K562 (cell line): ENCODE data around the gene UPK2. TPM values are rescaled to one million over a fixed set of nuclear protein-coding genes. Genes with fewer than 3 reads are reported as not detected.

Source experiments
- ATAC-seq: fragments of 200-7000 bp; cut with Tn5 transposase; 3 replicates; pipeline ENCODE4 v1.9.1; 2020; ENCODE audit warnings: moderate library complexity
- BruUV-seq: library from RNA; stranded (reverse); fragments of 400-500 nt; replicated peaks from 2 replicates; lab custom pipeline; 2021; lab: Mats Ljungman, UMichigan
- CTCF ChIA-PET: fragments of 300-600 bp; formaldehyde crosslinking; extraction: SDS; loops from one replicate; lab custom pipeline; 2021; ENCODE audit warnings: low intra/inter-chr PET ratio; lab: Yijun Ruan, JAX
- POLR2A ChIA-PET: fragments of 300-600, 350-650 bp; sonication (Branson Sonifier 250); formaldehyde crosslinking; extraction: SDS; loops from one replicate; lab custom pipeline; 2021; ENCODE audit warnings: antibody characterized with exemption, inconsistent platforms; lab: Yijun Ruan, JAX
- DNase-seq, 4 experiments: peaks; one replicate each; pipeline versions ENCODE4 v3.0.0 to v3.0.0-alpha.2; 2011 to 2018; ENCODE audit warnings: low spot score in 3 of 4, mixed read lengths in 3 of 4; ENCODE audit errors: extremely low read depth in 1 of 4
- FAIRE-seq: peaks from 2 replicates; lab custom pipeline; 2011; peaks lifted over from hg19 to GRCh38; lab: Jason Lieb, UNC
- H2AFZ ChIP-seq: 2 replicates; pipeline ENCODE4 v1.6.0; 2011; ENCODE audit warnings: low read depth, low read length, control low read depth, inconsistent platforms
- H3K27ac ChIP-seq: fragments of 200-600 bp; 3 replicates; pipeline ENCODE4 v1.8.0; 2011; ENCODE audit warnings: low read depth, mild to moderate bottlenecking, control low read depth, inconsistent platforms, low read length, moderate library complexity, mixed read lengths; ENCODE audit errors: extremely low read depth
- H3K27me3 ChIP-seq, 2 experiments: fragments of 300-600 bp in 1 of 2; 2 replicates in 1 of 2; 3 replicates in 1 of 2; pipeline versions ENCODE4 v1.6.0 to v1.8.0; 2011; ENCODE audit warnings: inconsistent platforms in 2 of 2, low read length in 2 of 2, mild to moderate bottlenecking in 1 of 2, mixed read lengths in 1 of 2, moderate library complexity in 1 of 2; ENCODE audit not compliant: control insufficient read depth in 2 of 2, insufficient read depth in 2 of 2
- H3K36me3 ChIP-seq: fragments of 300-600 bp; 3 replicates; pipeline ENCODE4 v1.8.0; 2011; ENCODE audit warnings: mild to moderate bottlenecking, low read length, inconsistent platforms; ENCODE audit not compliant: control insufficient read depth, insufficient read depth
- H3K4me1 ChIP-seq, 2 experiments: fragments of 200-600 bp in 1 of 2; replicated peaks in 1 of 2; 2 replicates in 1 of 2; 3 replicates in 1 of 2; pipeline versions ENCODE4 v1.5.1 to v1.8.0; 2011; ENCODE audit warnings: inconsistent platforms in 2 of 2, low read length in 2 of 2, mild to moderate bottlenecking in 1 of 2, mixed read lengths in 1 of 2, moderate library complexity in 1 of 2; ENCODE audit not compliant: control insufficient read depth in 2 of 2, insufficient read depth in 2 of 2
- H3K4me2 ChIP-seq: 2 replicates; pipeline ENCODE4 v1.6.1; 2011; ENCODE audit warnings: low read length, control low read depth, inconsistent platforms, mixed read lengths; ENCODE audit not compliant: insufficient read depth
- H3K4me3 ChIP-seq: fragments of 200-600 bp; sonication (generic), shearing (Covaris generic); 2 replicates; pipeline ENCODE4 v1.5.1; 2016; ENCODE audit warnings: control low read depth, inconsistent platforms
- H3K79me2 ChIP-seq: fragments of 200-600 bp; 3 replicates; pipeline ENCODE4 v1.8.0; 2011; ENCODE audit warnings: low read length, inconsistent platforms; ENCODE audit not compliant: control insufficient read depth, insufficient read depth
- H3K9ac ChIP-seq, 2 experiments: 2 replicates each; pipeline versions ENCODE4 v1.6.0 to v1.6.1; 2011; ENCODE audit warnings: low read depth in 2 of 2, low read length in 2 of 2, control low read depth in 1 of 2, inconsistent platforms in 1 of 2, mild to moderate bottlenecking in 1 of 2, mixed read lengths in 1 of 2; ENCODE audit not compliant: insufficient read depth in 1 of 2
- H3K9me1 ChIP-seq: one replicate; pipeline ENCODE4 v1.6.0; 2011; ENCODE audit warnings: inconsistent platforms, mild to moderate bottlenecking, low read length, moderate library complexity; ENCODE audit not compliant: control insufficient read depth, insufficient read depth
- H3K9me3 ChIP-seq: replicated peaks from 2 replicates; pipeline ENCODE4 v1.5.1; 2011; ENCODE audit warnings: low read depth, low read length, inconsistent platforms; ENCODE audit not compliant: control insufficient read depth, insufficient read depth
- H4K20me1 ChIP-seq: replicated peaks from 2 replicates; pipeline ENCODE4 v1.6.1; 2011; ENCODE audit warnings: low read length, inconsistent platforms, mixed read lengths; ENCODE audit not compliant: control insufficient read depth, insufficient read depth
- AFF1 ChIP-seq, 2 experiments: fragments of 450-650 bp; IDR thresholded peaks; 2 replicates each; pipeline ENCODE4 v1.6.1; 2018; ENCODE audit warnings: mild to moderate bottlenecking in 2 of 2, low read depth in 1 of 2; ENCODE audit not compliant: partially characterized antibody in 2 of 2
- CBFA2T3 ChIP-seq: fragments of 450-650 bp; IDR thresholded peaks from 2 replicates; pipeline ENCODE4 v1.6.1; 2017
- CHD4 ChIP-seq: fragments of 200-600 bp; sonication (generic); IDR thresholded peaks from 3 replicates; pipeline ENCODE4 v1.6.1; 2012; ENCODE audit warnings: low read depth, mild to moderate bottlenecking, mixed read lengths, low read length, inconsistent platforms; ENCODE audit not compliant: insufficient read depth, insufficient replicate concordance, poor library complexity, severe bottlenecking
- HNRNPL ChIP-seq: fragments of 200-400 bp; formaldehyde crosslinking; IDR thresholded peaks from 2 replicates; pipeline ENCODE4 v1.6.1; 2017; ENCODE audit warnings: low read depth, mild to moderate bottlenecking, low read length
- HSF4 ChIP-seq: fragments of 250-450 bp; sonication (Bioruptor Pico); IDR thresholded peaks from 2 replicates; pipeline ENCODE4 v2.1.2; 2022; ENCODE audit warnings: mild to moderate bottlenecking, moderate library complexity, borderline replicate concordance
- PCBP1 ChIP-seq: fragments of 200-400 bp; formaldehyde crosslinking; IDR thresholded peaks from 2 replicates; pipeline ENCODE4 v1.6.1; 2018; ENCODE audit warnings: mild to moderate bottlenecking, low read depth, low read length; ENCODE audit not compliant: poor library complexity, severe bottlenecking
- SETDB1 ChIP-seq: IDR thresholded peaks from one replicate; pipeline ENCODE4 v1.6.1; 2012; ENCODE audit warnings: low read length, control low read depth, inconsistent platforms
- SREBF2 ChIP-seq: sonication (generic); formaldehyde crosslinking; IDR thresholded peaks from 2 replicates; pipeline ENCODE4 v1.4.0; 2020; ENCODE audit warnings: mild to moderate bottlenecking, missing genetic modification reagents
- TCF3 ChIP-seq: sonication (generic); formaldehyde crosslinking; IDR thresholded peaks from 2 replicates; pipeline ENCODE4 v1.4.0; 2020; ENCODE audit warnings: mild to moderate bottlenecking, missing genetic modification reagents
- TFE3 ChIP-seq: fragments of 450-650 bp; formaldehyde crosslinking; IDR thresholded peaks from 2 replicates; pipeline ENCODE4 v1.4.0; 2020; ENCODE audit warnings: mild to moderate bottlenecking, mixed read lengths
- TGIF2 ChIP-seq: sonication (generic); formaldehyde crosslinking; IDR thresholded peaks from 2 replicates; pipeline ENCODE4 v1.8.1; 2022; ENCODE audit warnings: mild to moderate bottlenecking, missing genetic modification reagents, moderate library complexity
- THRA ChIP-seq: fragments of 450-650 bp; IDR thresholded peaks from 2 replicates; pipeline ENCODE4 v1.6.1; 2017; ENCODE audit warnings: mild to moderate bottlenecking, moderate library complexity
- TRIM28 ChIP-seq: fragments of 450-650 bp; IDR thresholded peaks from 2 replicates; pipeline ENCODE4 v1.6.1; 2017
- ZFPM2 ChIP-seq: fragments of 250-450 bp; sonication (Bioruptor Pico); IDR thresholded peaks from 2 replicates; pipeline ENCODE4 v1.5.1; 2022; ENCODE audit warnings: mild to moderate bottlenecking
- ZNF561 ChIP-seq: fragments of 450-650 bp; formaldehyde crosslinking; conservative IDR thresholded peaks from 2 replicates; pipeline ENCODE4 v1.4.0; 2020; ENCODE audit warnings: mild to moderate bottlenecking, moderate library complexity
- ZNF76 ChIP-seq: fragments of 250-450 bp; sonication (Bioruptor Pico); IDR thresholded peaks from 2 replicates; pipeline ENCODE4 v1.4.0; 2020; ENCODE audit warnings: mild to moderate bottlenecking, moderate library complexity, borderline replicate concordance
- ZNF77 ChIP-seq: fragments of 250-450 bp; sonication (Bioruptor Pico); IDR thresholded peaks from 2 replicates; pipeline ENCODE4 v1.5.0; 2020
- WGBS: fragments of 100-300 bp; shearing (Covaris generic); methylation state at CpG from one replicate; pipeline ENCODE4 v1.1.6; 2016; ENCODE audit warnings: low coverage, mixed read lengths; ENCODE audit not compliant: insufficient coverage; ENCODE audit errors: missing lambda C conversion rate; 5-methylcytosine and 5-hydroxymethylcytosine counted together
- in situ Hi-C: fragments of 300-500 bp; cut with MboI; formaldehyde crosslinking; loops from 4 replicates; pipeline ENCODE4 v1.15.0; 2018; ENCODE audit warnings: inconsistent platforms, mixed read lengths
- intact Hi-C: fragments of 100-400 bp; cut with micrococcal nuclease; formaldehyde crosslinking; loops from 2 replicates; pipeline ENCODE4 v1.14.2; 2022
- polyA plus RNA-seq, 8 experiments: library from polyadenylated mRNA; depleted of rRNA in 4 of 8; stranded (reverse) in 5 of 8; unstranded in 3 of 8; fragments of >200 nt; fragmentation: Nextera tagmentation in 2 of 8; fragmentation: Illumina TruSeq in 1 of 8; extraction: Ambion mirVana in 2 of 8; extraction: Trizol in 1 of 8; gene quantifications; 2 replicates each; pipeline versions ENCODE4 v1.2.1 to v1.2.3, GENCODE V29; 2011 to 2014; ENCODE audit warnings: inconsistent platforms in 1 of 8, missing spikeins in 1 of 8
- total RNA-seq, 7 experiments: library from RNA; depleted of rRNA in 6 of 7; stranded (reverse); fragments of >200 nt in 6 of 7; fragmentation: Illumina TruSeq in 2 of 7; extraction: Trizol in 2 of 7; gene quantifications; 2 replicates each; pipeline versions ENCODE4 v1.2.1 to v1.2.3, GENCODE V29; 2011 to 2021; ENCODE audit warnings: low replicate concordance in 1 of 7

UPK2 gene
- total and polyA plus RNA-seq, 9 of the 15 experiments (the other 6 are each of a cell fraction or from before 2014, with no cell fraction given) = not detected

- H4K20me1 ChIP-seq = no peaks in the 10 kb centered on the region; the same call in none of the 2 replicates
- ATAC-seq (no peak), DNase-seq (no peak), FAIRE-seq (no peak)
- intact Hi-C loops = loop anchor here (2.0 to 10.0 kb wide), 2 partner anchors 29 to 303 kb away; no protein-coding TSS in a partner anchor
- H3K4me2 ChIP-seq = no peak overlapping the region
- H3K9me1 ChIP-seq = no peaks in the 10 kb centered on the region
- H3K9ac ChIP-seq = peak overlapping the region in 1 of 2 experiments; percentile 64; a peak in 2 of 4 replicates
- POLR2A ChIA-PET = interaction anchor here (0.6 kb wide), 2 partner anchors 49 to 72 kb away, joined by 3 read pairs; no protein-coding TSS in a partner anchor
- no peak for TF ChIP-seq TRIM28
- TF ChIP-seq TGIF2 (CRISPR knock-in tag) = no peak
- no peak for TF ChIP-seq TCF3 (CRISPR knock-in tag)
- TF ChIP-seq ZNF561 = no peak
- no peak for TF ChIP-seq HNRNPL
- no peak for TF ChIP-seq CHD4
- TF ChIP-seq THRA = no peak
- TF ChIP-seq ZFPM2 = no peak
- TF ChIP-seq TFE3 (CRISPR knock-in tag) = no peak
- no peak for TF ChIP-seq ZNF76
- TF ChIP-seq ZNF77 (CRISPR knock-in tag) = no peak
- TF ChIP-seq AFF1 (IDR thresholded peaks at IDR 0.05; ENCODE audit: low read depth in 1 of 2, partially characterized antibody in 2 of 2) = no peak
- no peak for TF ChIP-seq SETDB1
- no peak for TF ChIP-seq PCBP1
- TF ChIP-seq HSF4 = no peak
- no peak for TF ChIP-seq CBFA2T3
- TF ChIP-seq SREBF2 (CRISPR knock-in tag) = no peak
- no peak overlapping the region for H3K4me3 ChIP-seq
- H3K4me1 ChIP-seq = peaks cover 0 to 22% of the 10 kb centered on the region in 2 experiments; a peak in 3 of 5 replicates
- no peaks in the 10 kb centered on the region for H3K79me2 ChIP-seq
- no peaks in the 10 kb centered on the region for H3K9me3 ChIP-seq
- 17% methylated on average over 5 of the region's 8 CpGs for WGBS
- no peak overlapping the region for H2AFZ ChIP-seq
- H3K27me3 ChIP-seq = peaks cover 8 to 27% of the 10 kb centered on the region in 2 experiments; a peak in 4 of 5 replicates
- H3K36me3 ChIP-seq = no peaks in the 10 kb centered on the region
- no peak overlapping the region for H3K27ac ChIP-seq
- CTCF ChIA-PET = interaction anchor here (2.8 kb wide), 1 partner anchor 51 kb away, joined by 18 read pairs; no protein-coding TSS in a partner anchor
- in situ Hi-C loops = no loop called here
- BruUV-seq = no TSS peak
Measured at GRCh38 chr11:118957968-118958367, 1.9 kb downstream of the UPK2 start.
